ENCODE data around the gene PADI1. TPM values are rescaled to one million over a fixed set of nuclear protein-coding genes. Genes with fewer than 3 reads are reported as not detected.

Gene PADI1, protein sequence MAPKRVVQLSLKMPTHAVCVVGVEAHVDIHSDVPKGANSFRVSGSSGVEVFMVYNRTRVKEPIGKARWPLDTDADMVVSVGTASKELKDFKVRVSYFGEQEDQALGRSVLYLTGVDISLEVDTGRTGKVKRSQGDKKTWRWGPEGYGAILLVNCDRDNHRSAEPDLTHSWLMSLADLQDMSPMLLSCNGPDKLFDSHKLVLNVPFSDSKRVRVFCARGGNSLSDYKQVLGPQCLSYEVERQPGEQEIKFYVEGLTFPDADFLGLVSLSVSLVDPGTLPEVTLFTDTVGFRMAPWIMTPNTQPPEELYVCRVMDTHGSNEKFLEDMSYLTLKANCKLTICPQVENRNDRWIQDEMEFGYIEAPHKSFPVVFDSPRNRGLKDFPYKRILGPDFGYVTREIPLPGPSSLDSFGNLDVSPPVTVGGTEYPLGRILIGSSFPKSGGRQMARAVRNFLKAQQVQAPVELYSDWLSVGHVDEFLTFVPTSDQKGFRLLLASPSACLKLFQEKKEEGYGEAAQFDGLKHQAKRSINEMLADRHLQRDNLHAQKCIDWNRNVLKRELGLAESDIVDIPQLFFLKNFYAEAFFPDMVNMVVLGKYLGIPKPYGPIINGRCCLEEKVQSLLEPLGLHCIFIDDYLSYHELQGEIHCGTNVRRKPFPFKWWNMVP
- 0.43 and 0.64 TPM in 2 replicates for total RNA-seq

- no peak for DNase-seq (ENCODE audit: low read depth)
- no peak within 1 kb of the TSS for H3K4me3 ChIP-seq (ENCODE audit: low read depth, low read length)
- TF ChIP-seq CTCF (IDR thresholded peaks at IDR 0.05; ENCODE audit: insufficient read depth, low read depth, low read length) = no peak
Measured at GRCh38 chr1:17204546-17205440, at the start of gene PADI1. PADI1 (plus strand) TSS chr1:17205128; CDS start chr1:17205218, 90 bp downstream.

GRCh38 chr1:17155257-17155920, 49.5 kb upstream of the PADI1 start:
- DNase-seq (ENCODE audit: low read depth) = peak; percentile 82
- H3K4me3 ChIP-seq (ENCODE audit: low read depth, low read length) = no peak overlapping the region
- TF ChIP-seq CTCF (IDR thresholded peaks at IDR 0.05; ENCODE audit: insufficient read depth, low read depth, low read length) = no peak

DNA sequence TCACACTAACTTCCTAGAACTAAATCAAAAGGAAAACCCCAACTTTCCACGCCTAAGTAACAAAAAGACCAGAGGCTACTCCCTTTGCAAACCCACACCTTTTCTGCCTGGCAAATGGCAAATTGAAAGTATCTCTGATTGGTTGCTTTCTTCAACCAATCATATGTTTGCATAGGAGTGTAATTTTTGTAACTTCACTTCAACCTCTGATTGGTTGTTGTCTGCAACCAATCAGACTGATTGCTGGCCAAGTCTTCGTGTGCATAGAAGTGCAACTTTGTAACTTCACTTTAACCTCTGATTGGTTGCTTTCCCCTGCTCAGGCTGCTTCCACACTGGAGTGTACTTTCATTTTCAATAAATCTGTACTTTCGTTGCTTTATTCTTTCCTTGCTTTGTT, 48.8 kb upstream of the PADI1 start:
- peak; percentile 42 for DNase-seq (ENCODE audit: low read depth)
- H3K4me3 ChIP-seq (ENCODE audit: low read depth, low read length) = no peak overlapping the region
- TF ChIP-seq CTCF (IDR thresholded peaks at IDR 0.05; ENCODE audit: insufficient read depth, low read depth, low read length) = no peak

DNA sequence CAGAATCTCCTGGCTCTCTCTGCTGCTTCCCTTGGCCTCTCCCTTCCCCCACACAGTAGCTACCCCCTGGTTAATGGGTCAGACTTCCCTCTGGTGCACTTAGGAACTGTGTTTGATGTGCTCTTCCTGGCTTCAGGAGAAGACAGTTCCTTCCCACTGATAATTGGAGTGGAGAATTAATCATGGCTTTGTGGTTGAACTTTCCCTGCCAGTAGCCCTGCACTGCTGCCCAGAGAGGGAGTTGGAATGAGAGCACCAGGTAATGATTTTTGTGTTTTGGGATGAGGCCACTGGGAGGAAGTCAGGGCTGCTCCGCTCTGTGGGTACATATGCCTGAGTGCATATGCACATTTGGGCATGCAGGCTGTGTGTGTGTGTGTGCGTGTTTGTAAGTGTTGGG, 46.0 kb upstream of the PADI1 start:
- no peak overlapping the region for H3K4me3 ChIP-seq (ENCODE audit: low read depth, low read length)
- TF ChIP-seq CTCF (IDR thresholded peaks at IDR 0.05; ENCODE audit: insufficient read depth, low read depth, low read length) = no peak

DNA sequence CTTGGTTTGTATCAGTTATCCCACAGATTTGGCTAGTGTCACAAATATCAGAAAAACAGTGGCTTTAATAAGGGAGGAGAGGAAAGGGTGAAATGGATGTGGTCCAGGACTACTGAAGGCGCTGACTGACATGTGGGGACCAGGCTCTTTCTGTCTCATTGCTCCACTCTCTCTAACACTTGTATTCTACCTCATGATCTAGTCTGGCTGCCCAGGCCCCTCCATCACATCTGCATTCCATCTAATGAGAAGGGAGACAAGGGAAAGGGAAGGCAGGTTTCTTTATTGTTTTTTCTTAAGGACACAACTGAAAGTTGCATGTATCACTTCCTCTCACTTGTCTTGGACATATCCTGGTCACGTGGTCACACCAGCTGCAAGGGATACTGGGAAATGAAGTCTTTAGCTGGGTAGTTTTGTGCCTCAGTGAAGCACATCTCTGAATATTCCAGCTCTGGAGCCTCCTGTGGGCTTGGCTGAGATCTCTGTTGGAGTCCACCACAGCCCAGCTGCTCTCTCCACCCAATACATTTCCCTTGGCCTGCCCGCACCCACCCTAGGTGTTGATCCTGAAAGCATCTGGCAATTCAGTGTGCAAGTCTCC, 43.7 kb upstream of the PADI1 start:
- H3K4me3 ChIP-seq (ENCODE audit: low read depth, low read length) = no peak overlapping the region
- DNase-seq (ENCODE audit: low read depth) = no peak
- TF ChIP-seq CTCF (IDR thresholded peaks at IDR 0.05; ENCODE audit: insufficient read depth, low read depth, low read length) = no peak

More for the DNA sequence above, 46.0 kb upstream of the PADI1 start:
- no peak for DNase-seq (ENCODE audit: low read depth)
